Muscle of leg (tissue), 11 donors: ENCODE results near the gene PCBD2. TPM values are rescaled to one million over a fixed set of nuclear protein-coding genes. Genes with fewer than 3 reads are reported as not detected.
A peak's percentile ranks its signal among the peaks of the same experiment; 100 is the strongest.

Experiments
- DNase-seq: peaks from one replicate; pipeline ENCODE4 v3.0.0; 2013
- H3K27ac ChIP-seq: one replicate; pipeline ENCODE4 v1.5.1; 2013; ENCODE audit warnings: mild to moderate bottlenecking, low read length, control low read depth
- H3K27me3 ChIP-seq: one replicate; pipeline ENCODE4 v1.6.1; 2013; ENCODE audit warnings: low read length; ENCODE audit not compliant: control insufficient read depth, insufficient read depth
- H3K36me3 ChIP-seq: one replicate; pipeline ENCODE4 v1.6.1; 2013; ENCODE audit warnings: low read length; ENCODE audit not compliant: control insufficient read depth, insufficient read depth
- H3K4me1 ChIP-seq: one replicate; pipeline ENCODE4 v1.6.1; 2013; ENCODE audit warnings: low read length; ENCODE audit not compliant: control insufficient read depth, insufficient read depth
- H3K4me3 ChIP-seq: one replicate; pipeline ENCODE4 v1.5.1; 2013; ENCODE audit warnings: low read length, control low read depth
- H3K9me3 ChIP-seq: replicated peaks from 2 replicates; pipeline ENCODE4 v1.6.1; 2013; ENCODE audit warnings: low read depth, low read length; ENCODE audit not compliant: control insufficient read depth
- WGBS: methylation state at CpG from one replicate; pipeline ENCODE4 v1.1.5; 2013; ENCODE audit warnings: missing lambda C conversion rate; ENCODE audit not compliant: insufficient coverage; 5-methylcytosine and 5-hydroxymethylcytosine counted together
- polyA plus RNA-seq, 8 donors: library from polyadenylated mRNA; unstranded; fragments of 120-200 nt; gene quantifications; one replicate each; pipeline versions ENCODE4 v1.2.1 to v1.2.3, GENCODE V29; 2013; ENCODE audit warnings: inconsistent platforms in 1 of 8, low replicate concordance in 1 of 8; ENCODE audit not compliant: insufficient read length in 8 of 8, insufficient read depth in 1 of 8
- total RNA-seq: library from RNA; stranded (reverse); fragments of 120-200 nt; gene quantifications from one replicate; pipeline ENCODE4 v1.2.4, GENCODE V29; 2013

PCBD2 gene
- total and polyA plus RNA-seq, 9 donors: 7.3 to 12.3 (median 9.1) TPM

- Histone ChIP-seq H3K27ac (no peak overlapping the region), H3K4me3 (no peak overlapping the region), H3K4me1 (peaks cover 3% of the 10 kb centered on the region)
These were observed 44.0 kb downstream of the PCBD2 start for GRCh38 chr5:134948911-134949310.

GRCh38 chr5:134949316-134949715 is 44.4 kb downstream of the PCBD2 start:
- Histone ChIP-seq H3K4me1 (peaks cover 3% of the 10 kb centered on the region), H3K36me3 (no peaks in the 10 kb centered on the region), H3K27me3 (no peaks in the 10 kb centered on the region), H3K27ac (no peak overlapping the region), H3K4me3 (no peak overlapping the region), H3K9me3 (no peaks in the 10 kb centered on the region)
- WGBS: 80% methylated on average over 1 of the region's 5 CpGs
- no peak for DNase-seq

More at GRCh38 chr5:134948911-134949310, 44.0 kb downstream of the PCBD2 start:
- H3K9me3 ChIP-seq: no peaks in the 10 kb centered on the region
- 36% methylated on average over 1 of the region's 5 CpGs for WGBS
- peak; percentile 61 for DNase-seq
- H3K27me3 ChIP-seq: no peaks in the 10 kb centered on the region
- no peaks in the 10 kb centered on the region for H3K36me3 ChIP-seq

GRCh38 chr5:134957920-134958608 is 53.1 kb downstream of the PCBD2 start:
- Histone ChIP-seq H3K27me3 (no peaks in the 10 kb centered on the region), H3K36me3 (peaks cover 8% of the 10 kb centered on the region), H3K4me3 (no peak overlapping the region), H3K27ac (no peak overlapping the region), H3K9me3 (no peaks in the 10 kb centered on the region), H3K4me1 (no peaks in the 10 kb centered on the region)
- 61% methylated on average over 2 of the region's 4 CpGs for WGBS
- no peak for DNase-seq

GRCh38 chr5:134958755-134959154 is 53.8 kb downstream of the PCBD2 start:
- no peaks in the 10 kb centered on the region for H3K9me3 ChIP-seq
- WGBS: 47% methylated on average over 2 of the region's 3 CpGs
- H3K36me3 ChIP-seq: peaks cover 11% of the 10 kb centered on the region

DNA sequence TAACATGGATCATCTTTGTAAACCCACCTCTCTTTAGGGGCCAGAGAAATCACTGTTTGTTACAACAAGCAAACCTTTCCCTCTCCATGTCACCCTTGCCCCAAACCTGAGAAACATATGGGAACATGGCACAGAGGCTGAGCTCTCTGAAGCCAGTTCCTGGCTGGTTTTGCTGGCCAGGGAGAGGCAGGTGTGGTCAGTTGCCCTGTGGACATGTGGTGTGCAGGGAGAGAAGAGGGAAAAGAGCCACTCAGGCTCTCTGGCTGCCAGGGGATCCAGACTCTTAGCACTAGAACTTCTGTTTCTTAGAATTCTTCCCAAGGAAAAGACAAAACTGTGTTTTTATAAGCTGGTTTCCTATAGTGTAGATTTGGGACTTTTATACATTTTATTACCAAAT is 58.2 kb downstream of the PCBD2 start:
- no peak for DNase-seq
- Histone ChIP-seq H3K27ac (no peak overlapping the region), H3K36me3 (peaks cover 16% of the 10 kb centered on the region), H3K4me3 (no peak overlapping the region), H3K27me3 (no peaks in the 10 kb centered on the region), H3K9me3 (no peaks in the 10 kb centered on the region), H3K4me1 (no peaks in the 10 kb centered on the region)

More at GRCh38 chr5:134958755-134959154, 53.8 kb downstream of the PCBD2 start:
- H3K4me3 ChIP-seq: no peak overlapping the region
- DNase-seq: no peak
- H3K27ac ChIP-seq: no peak overlapping the region
- H3K27me3 ChIP-seq: no peaks in the 10 kb centered on the region
- H3K4me1 ChIP-seq: no peaks in the 10 kb centered on the region

DNA sequence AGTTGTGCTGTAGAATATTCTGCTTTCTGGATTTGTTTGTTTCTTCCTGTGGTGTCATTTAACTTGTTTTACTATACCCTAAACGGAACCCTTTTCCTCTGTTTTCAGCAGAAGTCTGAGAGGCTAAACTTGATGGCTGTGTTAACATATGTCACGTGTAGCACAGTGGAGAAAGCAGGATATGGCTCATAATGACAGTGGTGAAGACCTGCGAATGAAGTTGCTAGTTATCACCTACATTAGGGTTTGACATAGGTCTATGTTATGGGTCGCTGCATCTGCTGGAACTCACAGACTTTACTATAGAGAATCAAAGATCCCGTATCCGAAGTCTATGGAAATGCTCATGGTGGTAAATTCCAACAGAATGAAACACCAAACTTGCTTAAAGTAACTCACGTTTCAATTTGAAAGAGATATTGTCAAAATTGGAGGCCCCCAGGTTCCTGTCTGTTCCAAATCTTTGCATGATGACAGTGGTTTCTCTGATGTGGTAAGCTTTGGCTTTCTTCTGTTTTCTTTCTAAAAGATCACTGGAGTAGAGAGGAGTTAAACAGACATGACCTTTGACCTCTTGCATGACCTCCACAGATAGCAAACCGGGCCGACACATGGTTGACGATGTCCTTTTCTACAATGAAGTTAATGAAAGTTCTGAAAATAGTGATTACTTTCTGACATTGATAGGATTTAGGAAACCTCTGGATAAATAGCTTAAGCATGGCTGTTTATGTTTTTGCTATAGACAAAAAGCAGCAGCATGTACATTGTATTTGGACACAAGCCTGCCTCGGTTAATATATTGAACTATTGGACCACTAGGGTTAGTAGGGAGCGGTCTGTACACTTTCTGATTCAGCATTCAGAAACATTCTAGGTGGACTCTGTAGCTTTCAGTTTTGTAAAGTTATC is 59.7 kb downstream of the PCBD2 start:
- Histone ChIP-seq H3K9me3 (no peaks in the 10 kb centered on the region), H3K27ac (no peak overlapping the region), H3K27me3 (no peaks in the 10 kb centered on the region), H3K36me3 (peaks cover 16% of the 10 kb centered on the region), H3K4me1 (no peaks in the 10 kb centered on the region), H3K4me3 (no peak overlapping the region)
- 91% methylated on average over 2 of the region's 12 CpGs for WGBS
- no peak for DNase-seq

GRCh38 chr5:134965271-134965825 is 60.4 kb downstream of the PCBD2 start:
- Histone ChIP-seq H3K4me3 (no peak overlapping the region), H3K27ac (no peak overlapping the region), H3K4me1 (no peaks in the 10 kb centered on the region), H3K36me3 (peaks cover 16% of the 10 kb centered on the region), H3K9me3 (no peaks in the 10 kb centered on the region), H3K27me3 (no peaks in the 10 kb centered on the region)
- WGBS: 67% methylated on average over 1 of the region's 3 CpGs
- no peak for DNase-seq

DNA sequence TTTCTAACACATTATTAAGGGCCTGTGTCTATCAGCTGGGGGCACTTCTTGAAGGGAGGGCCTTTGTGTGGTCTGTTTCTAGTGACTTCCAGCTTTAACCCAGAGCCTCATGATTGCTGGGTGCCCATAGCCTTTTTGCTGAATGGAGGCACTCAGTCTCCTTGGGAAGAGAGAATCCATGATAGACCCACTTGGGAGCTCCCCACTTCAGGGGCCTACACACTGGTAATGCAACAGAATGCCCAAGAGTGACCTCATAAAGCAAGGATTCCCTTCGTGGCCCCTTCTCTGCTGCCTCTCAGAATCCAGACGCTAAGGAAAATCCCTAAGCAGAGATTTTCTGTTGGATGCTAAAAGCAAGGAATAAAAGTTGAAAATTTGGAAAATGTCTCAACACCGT is 62.7 kb downstream of the PCBD2 start, which contains the start of gene CATSPER3:
Gene CATSPER3 (plus strand): TSS at position 301 of the 400 bp plus-strand sequence. CDS start 85 bp downstream, at position 386.
- no peaks in the 10 kb centered on the region for H3K4me1 ChIP-seq
- no peaks in the 10 kb centered on the region for H3K27me3 ChIP-seq
- no peaks in the 10 kb centered on the region for H3K9me3 ChIP-seq
- H3K27ac ChIP-seq: no peak within 1 kb of the TSS
- WGBS: 60% methylated on average over 1 of the region's 3 CpGs
- no peak within 1 kb of the TSS for H3K4me3 ChIP-seq
- H3K36me3 ChIP-seq: peaks cover 9% of the 10 kb centered on the region
- no peak for DNase-seq

DNA sequence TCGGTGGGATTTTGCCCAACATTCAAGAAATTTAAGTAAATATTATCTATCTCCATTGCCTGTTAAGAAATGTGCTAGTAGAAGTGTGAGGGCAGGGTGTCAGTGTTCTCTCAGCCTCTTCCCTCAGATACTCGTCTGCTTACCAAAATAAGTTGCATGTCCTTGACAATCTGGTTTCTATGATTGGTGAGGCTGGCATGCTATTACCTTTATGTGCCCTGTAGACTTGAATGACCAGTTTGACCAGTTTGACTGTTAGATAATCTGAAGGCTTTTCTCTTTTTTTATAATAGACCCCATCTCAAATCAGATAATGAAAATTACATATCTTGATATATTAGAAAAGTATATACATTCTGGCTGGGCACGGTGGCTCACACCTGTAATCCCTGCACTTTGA is 63.1 kb downstream of the PCBD2 start:
- WGBS: no CpG with 5 or more reads among the region's 3 CpGs
- DNase-seq: no peak

DNA sequence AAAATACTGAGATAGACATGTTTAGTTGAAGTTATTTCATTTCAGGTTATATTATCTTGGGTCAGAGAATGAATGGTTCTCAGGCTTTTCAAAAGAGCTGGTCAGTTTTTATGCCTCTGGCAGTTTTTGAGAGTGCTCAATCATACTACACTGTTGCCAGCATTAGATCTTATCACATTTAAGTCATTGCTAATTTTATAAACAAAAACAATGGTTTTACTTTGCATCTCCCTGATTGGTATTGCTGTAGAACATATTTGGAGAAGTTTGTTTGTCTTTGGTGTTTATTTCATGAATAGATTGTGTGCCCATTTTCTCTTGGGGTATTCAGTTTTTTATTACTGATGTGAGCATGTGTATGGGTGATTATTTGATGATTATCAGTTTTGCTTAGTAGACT is 64.2 kb downstream of the PCBD2 start:
- H3K27me3 ChIP-seq: no peaks in the 10 kb centered on the region

More for the DNA sequence above, 63.1 kb downstream of the PCBD2 start:
- Histone ChIP-seq H3K27me3 (no peaks in the 10 kb centered on the region), H3K4me1 (no peaks in the 10 kb centered on the region), H3K27ac (no peak overlapping the region), H3K36me3 (peaks cover 8% of the 10 kb centered on the region), H3K9me3 (no peaks in the 10 kb centered on the region), H3K4me3 (no peak overlapping the region)

More for the DNA sequence above, 64.2 kb downstream of the PCBD2 start:
- Histone ChIP-seq H3K4me1 (no peaks in the 10 kb centered on the region), H3K36me3 (peaks cover 2% of the 10 kb centered on the region), H3K9me3 (no peaks in the 10 kb centered on the region), H3K27ac (no peak overlapping the region), H3K4me3 (no peak overlapping the region)
- no peak for DNase-seq
